Natural killer cell treated with Interleukin-12 subunit alpha and Interleukin-12 subunit beta and Interleukin-15 and Interleukin-18, amount 100 ng/mL, for 72 hours (primary cell): ENCODE data around the gene CKS2. TPM values are rescaled to one million over a fixed set of nuclear protein-coding genes. Genes with fewer than 3 reads are reported as not detected.

Experiments
- ATAC-seq, 2 donors: fragments of 150-1000 bp; cut with Tn5 transposase in 1 of 2; sonication (Bioruptor Pico), chemical (Tn5 transposase) in 1 of 2; 2 replicates each; pipeline ENCODE4 v1.10.0; 2021
- DNase-seq: peaks from one replicate; pipeline ENCODE4 v3.0.0; 2022; ENCODE audit warnings: low spot score
- H3K27ac Mint-ChIP-seq, 2 donors: 1 replicate in 1 of 2; 2 replicates in 1 of 2; pipeline ENCODE4 v1.8.0; 2022; ENCODE audit warnings: mixed read lengths in 2 of 2, mild to moderate bottlenecking in 1 of 2, moderate library complexity in 1 of 2
- H3K27me3 Mint-ChIP-seq, 2 donors: 1 replicate in 1 of 2; 2 replicates in 1 of 2; pipeline ENCODE4 v1.8.0; 2022; ENCODE audit warnings: mixed read lengths in 2 of 2
- H3K36me3 Mint-ChIP-seq: one replicate; pipeline ENCODE4 v1.8.0; 2022; ENCODE audit warnings: mixed read lengths
- H3K4me1 Mint-ChIP-seq, 2 donors: 1 replicate in 1 of 2; 2 replicates in 1 of 2; pipeline ENCODE4 v1.8.0; 2022; ENCODE audit warnings: low read depth in 2 of 2, mixed read lengths in 2 of 2, mild to moderate bottlenecking in 1 of 2
- H3K4me3 Mint-ChIP-seq: one replicate; pipeline ENCODE4 v1.8.0; 2022; ENCODE audit warnings: mixed read lengths
- H3K9me3 Mint-ChIP-seq: 2 replicates; pipeline ENCODE4 v1.8.0; 2022; ENCODE audit warnings: mixed read lengths
- total RNA-seq, 2 donors: library from RNA; stranded (reverse); gene quantifications; one replicate each; pipeline ENCODE4 v1.2.3, GENCODE V29; 2022

The CKS2 gene
- total RNA-seq, 2 donors from 2014 or later = 90.2 to 165 TPM

- H3K4me3 Mint-ChIP-seq = no peak overlapping the region
- no peak for DNase-seq
- peaks cover 22 to 29% of the 10 kb centered on the region in 2 donors for H3K4me1 Mint-ChIP-seq
- H3K27me3 Mint-ChIP-seq = no peaks in the 10 kb centered on the region
- H3K9me3 Mint-ChIP-seq = no peaks in the 10 kb centered on the region
- H3K27ac Mint-ChIP-seq = no peak overlapping the region
- ATAC-seq = no peak
- H3K36me3 Mint-ChIP-seq = peaks cover 56% of the 10 kb centered on the region
Observed at GRCh38 chr9:89346696-89347095, 35.7 kb downstream of the CKS2 start.

- ATAC-seq (no peak), DNase-seq (no peak)
- Mint-ChIP-seq H3K27me3 (no peaks in the 10 kb centered on the region), H3K4me3 (no peak overlapping the region), H3K4me1 (peaks cover 32 to 34% of the 10 kb centered on the region in 2 donors), H3K9me3 (no peaks in the 10 kb centered on the region), H3K27ac (no peak overlapping the region), H3K36me3 (peaks cover 55% of the 10 kb centered on the region)
Observed at GRCh38 chr9:89347651-89348050, 36.7 kb downstream of the CKS2 start.

- Mint-ChIP-seq H3K4me3 (no peak overlapping the region), H3K36me3 (peaks cover 46% of the 10 kb centered on the region), H3K9me3 (no peaks in the 10 kb centered on the region), H3K27ac (no peak overlapping the region), H3K27me3 (no peaks in the 10 kb centered on the region), H3K4me1 (peaks cover 31 to 33% of the 10 kb centered on the region in 2 donors)
- DNase-seq = no peak
- no peak for ATAC-seq
Observed at GRCh38 chr9:89349607-89350006, 38.6 kb downstream of the CKS2 start.

GRCh38 chr9:89350988-89351557 lies 40.1 kb downstream of the CKS2 start:
- peaks cover 38% of the 10 kb centered on the region for H3K36me3 Mint-ChIP-seq
- ATAC-seq (peak; percentile 17 to 40), DNase-seq (no peak)
- H3K4me1 Mint-ChIP-seq = peaks cover 26 to 28% of the 10 kb centered on the region in 2 donors
- peak overlapping the region in 1 of 2 donors; percentile 80 for H3K27ac Mint-ChIP-seq
- no peaks in the 10 kb centered on the region for H3K9me3 Mint-ChIP-seq
- no peaks in the 10 kb centered on the region for H3K27me3 Mint-ChIP-seq
- no peak overlapping the region for H3K4me3 Mint-ChIP-seq

DNA sequence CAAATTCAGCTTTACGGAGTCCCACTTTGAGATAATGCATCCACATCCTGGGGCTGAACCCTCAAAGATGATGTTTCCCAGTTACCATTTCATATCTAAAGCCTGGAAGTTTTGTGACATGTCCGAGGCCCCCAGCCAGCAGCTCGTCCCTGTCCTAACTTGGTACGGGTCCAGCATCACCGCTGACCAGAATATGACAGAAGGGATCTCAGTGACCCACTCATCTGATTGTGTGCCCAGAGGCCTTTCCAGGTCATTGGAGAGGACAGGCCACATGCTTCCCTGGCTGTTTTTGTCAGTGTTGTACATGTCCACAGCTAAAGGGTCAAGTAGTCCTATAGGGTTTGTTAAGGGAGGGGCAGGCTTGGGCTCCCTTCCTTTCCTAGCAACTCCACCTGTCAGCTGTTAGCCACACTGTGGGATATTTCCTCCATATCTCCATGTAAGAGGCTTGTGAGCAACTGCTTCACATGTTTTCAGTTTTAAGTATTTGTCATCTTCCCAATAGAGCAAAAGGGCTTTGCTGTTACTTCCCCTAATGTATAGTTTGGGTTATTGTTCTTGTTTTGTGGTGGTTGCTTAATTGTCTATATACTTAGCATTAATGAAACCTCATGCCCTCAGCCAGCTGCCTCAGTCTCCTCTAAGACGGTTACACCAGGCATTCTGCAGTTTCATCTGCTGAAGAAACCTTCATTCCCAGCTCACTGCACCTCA lies 40.7 kb downstream of the CKS2 start:
- peaks cover 33% of the 10 kb centered on the region for H3K36me3 Mint-ChIP-seq
- peak overlapping the region; percentile 69 for H3K4me3 Mint-ChIP-seq
- ATAC-seq (no peak), DNase-seq (no peak)
- no peaks in the 10 kb centered on the region for H3K9me3 Mint-ChIP-seq
- no peaks in the 10 kb centered on the region for H3K27me3 Mint-ChIP-seq
- peak overlapping the region; percentile 80 to 91 for H3K27ac Mint-ChIP-seq
- peaks cover 26 to 28% of the 10 kb centered on the region in 2 donors for H3K4me1 Mint-ChIP-seq

- no peak for DNase-seq
- Mint-ChIP-seq H3K27me3 (no peaks in the 10 kb centered on the region), H3K9me3 (no peaks in the 10 kb centered on the region), H3K4me1 (peaks cover 30 to 32% of the 10 kb centered on the region in 2 donors), H3K27ac (peak overlapping the region; percentile 80 to 91), H3K36me3 (peaks cover 33% of the 10 kb centered on the region), H3K4me3 (peak overlapping the region; percentile 69)
- no peak for ATAC-seq
Observed at GRCh38 chr9:89352451-89352850, 41.5 kb downstream of the CKS2 start.

DNA sequence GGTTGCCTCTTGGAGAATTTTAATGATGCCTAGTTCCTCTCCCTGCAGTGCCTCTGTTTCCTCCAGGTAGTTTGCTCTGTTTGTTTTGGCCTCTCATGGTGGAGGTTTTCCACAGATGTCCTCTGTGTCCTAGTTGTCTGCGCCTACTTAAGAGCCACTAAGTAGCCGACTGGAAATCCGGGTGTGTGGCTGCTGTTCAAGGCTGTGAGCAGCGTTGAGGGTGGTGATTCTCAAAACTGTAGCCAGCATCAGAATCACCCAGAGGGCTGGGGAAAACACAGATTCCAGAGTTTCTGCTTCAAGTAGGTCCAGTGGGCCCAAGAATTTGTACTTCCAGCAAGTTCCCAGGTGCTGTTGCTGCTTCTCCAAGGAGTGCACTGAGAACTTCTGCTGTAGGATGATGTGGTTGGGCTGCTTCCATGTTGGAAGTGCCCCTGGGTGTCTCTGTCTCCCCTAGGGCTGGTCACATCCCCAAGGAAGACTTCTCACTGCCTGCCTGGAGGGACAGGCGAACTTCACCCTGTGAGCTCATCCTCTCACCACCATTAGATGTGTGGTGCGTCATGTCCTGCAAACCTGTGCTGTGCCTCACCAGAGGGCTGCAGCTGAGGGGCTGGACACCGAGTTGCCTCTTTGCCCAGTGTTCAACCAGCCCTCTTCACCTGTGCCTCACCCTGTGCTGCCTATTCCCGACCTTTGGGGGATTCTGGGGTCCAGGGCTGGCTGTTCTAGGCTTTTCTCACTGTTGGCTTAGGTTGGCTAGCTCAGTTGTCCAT lies 42.1 kb downstream of the CKS2 start:
- H3K36me3 Mint-ChIP-seq = peaks cover 33% of the 10 kb centered on the region
- no peaks in the 10 kb centered on the region for H3K27me3 Mint-ChIP-seq
- peak overlapping the region; percentile 80 to 91 for H3K27ac Mint-ChIP-seq
- no peak for ATAC-seq
- H3K9me3 Mint-ChIP-seq = no peaks in the 10 kb centered on the region
- H3K4me3 Mint-ChIP-seq = peak overlapping the region; percentile 69
- DNase-seq = no peak
- peaks cover 36 to 38% of the 10 kb centered on the region in 2 donors for H3K4me1 Mint-ChIP-seq

GRCh38 chr9:89353989-89354388 lies 43.0 kb downstream of the CKS2 start:
- Mint-ChIP-seq H3K4me1 (peaks cover 36 to 38% of the 10 kb centered on the region in 2 donors), H3K27me3 (no peaks in the 10 kb centered on the region), H3K27ac (peak overlapping the region; percentile 80 to 91), H3K9me3 (no peaks in the 10 kb centered on the region), H3K4me3 (no peak overlapping the region), H3K36me3 (peaks cover 33% of the 10 kb centered on the region)
- no peak for ATAC-seq
- no peak for DNase-seq

DNA sequence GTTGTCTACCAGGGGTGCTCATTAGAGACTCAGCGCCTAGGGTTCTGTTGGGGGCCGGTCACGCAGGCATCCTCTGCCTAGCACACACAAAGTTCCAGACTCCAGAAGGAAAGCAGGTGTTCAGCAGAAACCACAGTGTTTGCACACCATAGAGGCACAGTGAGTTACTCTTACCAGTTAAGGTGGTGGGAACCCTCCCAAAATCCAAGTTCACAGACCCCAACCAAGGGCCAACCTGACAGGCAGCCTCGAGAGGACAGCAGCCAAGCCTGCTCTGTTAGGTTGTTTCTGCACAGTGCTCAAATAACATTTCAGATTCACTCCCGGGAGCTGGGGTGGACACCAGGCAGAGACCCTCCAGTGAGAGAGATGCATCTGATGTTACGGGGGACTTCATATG lies 43.5 kb downstream of the CKS2 start:
- ATAC-seq (no peak), DNase-seq (no peak)
- Mint-ChIP-seq H3K9me3 (no peaks in the 10 kb centered on the region), H3K36me3 (peaks cover 33% of the 10 kb centered on the region), H3K27ac (peak overlapping the region in 1 of 2 donors; percentile 91), H3K4me3 (no peak overlapping the region), H3K4me1 (peaks cover 36 to 38% of the 10 kb centered on the region in 2 donors), H3K27me3 (no peaks in the 10 kb centered on the region)

DNA sequence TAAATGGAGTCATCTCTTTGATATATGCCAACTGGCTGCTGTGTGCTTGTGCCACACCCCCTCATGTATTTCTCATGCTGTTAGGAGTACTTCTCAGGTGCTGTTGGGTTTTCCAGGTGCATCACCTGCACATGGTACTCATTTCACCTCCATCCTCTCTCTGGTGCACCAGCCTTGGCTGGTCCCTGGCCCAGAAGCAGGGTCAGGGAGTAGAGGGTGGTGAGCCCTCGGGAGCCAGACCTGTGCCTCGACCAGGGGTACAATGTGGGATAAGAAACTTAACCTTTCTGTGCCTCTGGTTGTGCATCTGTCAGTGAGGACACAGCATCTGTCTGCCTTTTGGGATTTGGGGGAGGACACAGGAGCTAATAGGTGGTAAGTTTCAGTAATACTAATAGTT lies 45.8 kb downstream of the CKS2 start:
- Mint-ChIP-seq H3K27me3 (no peaks in the 10 kb centered on the region), H3K4me1 (peaks cover 36 to 38% of the 10 kb centered on the region in 2 donors), H3K9me3 (no peaks in the 10 kb centered on the region), H3K27ac (no peak overlapping the region), H3K36me3 (peaks cover 39% of the 10 kb centered on the region), H3K4me3 (no peak overlapping the region)
- no peak for ATAC-seq
- no peak for DNase-seq

- ATAC-seq = peak; percentile 20 to 57
- Mint-ChIP-seq H3K36me3 (peaks cover 32% of the 10 kb centered on the region), H3K27me3 (no peaks in the 10 kb centered on the region)
Observed at GRCh38 chr9:89357331-89358197, 46.6 kb downstream of the CKS2 start.

GRCh38 chr9:89358376-89358916 lies 47.5 kb downstream of the CKS2 start:
- Mint-ChIP-seq H3K9me3 (no peaks in the 10 kb centered on the region), H3K4me3 (no peak overlapping the region), H3K27ac (peak overlapping the region; percentile 28 to 54), H3K27me3 (no peaks in the 10 kb centered on the region), H3K36me3 (peaks cover 28% of the 10 kb centered on the region), H3K4me1 (peaks cover 21 to 24% of the 10 kb centered on the region in 2 donors)
- DNase-seq (no peak), ATAC-seq (no peak)

More at GRCh38 chr9:89357331-89358197, 46.6 kb downstream of the CKS2 start:
- DNase-seq = no peak
- Mint-ChIP-seq H3K9me3 (no peaks in the 10 kb centered on the region), H3K4me1 (peaks cover 28 to 30% of the 10 kb centered on the region in 2 donors), H3K4me3 (no peak overlapping the region), H3K27ac (peak overlapping the region; percentile 28 to 73)

GRCh38 chr9:89358985-89359384 lies 48.0 kb downstream of the CKS2 start:
- Mint-ChIP-seq H3K36me3 (peaks cover 24% of the 10 kb centered on the region), H3K9me3 (no peaks in the 10 kb centered on the region), H3K27me3 (no peaks in the 10 kb centered on the region), H3K27ac (peak overlapping the region; percentile 28 to 54), H3K4me1 (peaks cover 18 to 21% of the 10 kb centered on the region in 2 donors), H3K4me3 (no peak overlapping the region)
- ATAC-seq (no peak), DNase-seq (no peak)
